HepG2 (cell line): ENCODE results near the gene TSSK6. TPM values are rescaled to one million over a fixed set of nuclear protein-coding genes. Genes with fewer than 3 reads are reported as not detected.

Source experiments
- ATAC-seq: fragments of 200-7000 bp; cut with Tn5 transposase; 3 replicates; pipeline ENCODE4 v1.9.1; 2020; ENCODE audit warnings: mild to moderate bottlenecking, moderate library complexity
- BruUV-seq: library from RNA; stranded (reverse); fragments of 400-500 nt; replicated peaks from 2 replicates; lab custom pipeline; 2021; lab: Mats Ljungman, UMichigan
- CTCF ChIA-PET: fragments of 300-600 bp; formaldehyde crosslinking; extraction: SDS; loops from one replicate; lab custom pipeline; 2021; ENCODE audit warnings: low total read pairs, inconsistent platforms, low intra/inter-chr PET ratio; lab: Yijun Ruan, JAX
- POLR2A ChIA-PET: fragments of 350-600 bp; sonication (Branson Sonifier 250); formaldehyde crosslinking; loops from one replicate; lab custom pipeline; 2020; ENCODE audit warnings: antibody characterized with exemption, inconsistent platforms; lab: Yijun Ruan, JAX
- DNase-seq: peaks from one replicate; pipeline ENCODE4 v3.0.0-alpha.2; 2015; ENCODE audit warnings: low spot score
- FAIRE-seq: peaks from 3 replicates; lab custom pipeline; 2011; peaks lifted over from hg19 to GRCh38; lab: Jason Lieb, UNC
- H2AFZ ChIP-seq: one replicate; pipeline ENCODE4 v1.6.1; 2011; ENCODE audit warnings: low read length, inconsistent platforms
- H3K27ac ChIP-seq: fragments of 300-600 bp; 3 replicates; pipeline ENCODE4 v1.8.0; 2011; ENCODE audit warnings: mixed run types, mild to moderate bottlenecking, mixed read lengths, low read length, inconsistent platforms; ENCODE audit not compliant: insufficient read depth; ENCODE audit errors: extremely low read length
- H3K27me3 ChIP-seq, 2 experiments: fragments of 200-600 bp in 1 of 2; 2 replicates in 1 of 2; 3 replicates in 1 of 2; pipeline versions ENCODE4 v1.6.0 to v1.8.0; 2011; ENCODE audit warnings: low read length in 2 of 2, mild to moderate bottlenecking in 2 of 2, moderate library complexity in 2 of 2, inconsistent platforms in 1 of 2; ENCODE audit not compliant: insufficient read depth in 2 of 2, control insufficient read depth in 1 of 2
- H3K36me3 ChIP-seq, 2 experiments: fragments of 200-600 bp in 1 of 2; replicated peaks in 1 of 2; 2 replicates in 1 of 2; 3 replicates in 1 of 2; pipeline versions ENCODE4 v1.5.1 to v1.8.0; 2011; ENCODE audit warnings: low read length in 2 of 2, inconsistent platforms in 1 of 2; ENCODE audit not compliant: insufficient read depth in 2 of 2, control insufficient read depth in 1 of 2
- H3K4me1 ChIP-seq: 2 replicates; pipeline ENCODE4 v1.5.1; 2012; ENCODE audit warnings: low read length, inconsistent platforms; ENCODE audit not compliant: insufficient read depth
- H3K4me2 ChIP-seq: 2 replicates; pipeline ENCODE4 v1.6.0; 2011; ENCODE audit warnings: low read depth, low read length, inconsistent platforms
- H3K4me3 ChIP-seq, 3 experiments: fragments of 200-600 bp in 1 of 3; sonication (generic), shearing (Covaris generic) in 1 of 3; replicated peaks in 1 of 3; 2 replicates each; pipeline ENCODE4 v1.5.1; 2011 to 2016; ENCODE audit warnings: low read length in 3 of 3, inconsistent platforms in 2 of 3, low read depth in 2 of 3, mild to moderate bottlenecking in 2 of 3, control low read depth in 1 of 3, mixed read lengths in 1 of 3; ENCODE audit not compliant: insufficient read depth in 1 of 3
- H3K79me2 ChIP-seq: one replicate; pipeline ENCODE4 v1.6.1; 2011; ENCODE audit warnings: low read length, inconsistent platforms; ENCODE audit not compliant: insufficient read depth
- H3K9ac ChIP-seq: 2 replicates; pipeline ENCODE4 v1.6.0; 2011; ENCODE audit warnings: mild to moderate bottlenecking, low read depth, low read length, inconsistent platforms; ENCODE audit not compliant: insufficient read depth
- H3K9me3 ChIP-seq: 2 replicates; pipeline ENCODE4 v1.5.1; 2012; ENCODE audit warnings: mild to moderate bottlenecking, low read length
- H4K20me1 ChIP-seq: 2 replicates; pipeline ENCODE4 v1.6.0; 2011; ENCODE audit warnings: inconsistent platforms, mild to moderate bottlenecking, low read length, moderate library complexity; ENCODE audit not compliant: insufficient read depth
- ELF1 ChIP-seq: sonication (generic); formaldehyde crosslinking; IDR thresholded peaks from 2 replicates; pipeline ENCODE4 v1.4.0; 2020; ENCODE audit warnings: missing genetic modification reagents
- FOSL2 ChIP-seq: sonication (generic); formaldehyde crosslinking; IDR thresholded peaks from 2 replicates; pipeline ENCODE4 v1.4.0; 2020; ENCODE audit warnings: missing genetic modification reagents
- FOXK2 ChIP-seq: fragments of 450-650 bp; IDR thresholded peaks from 2 replicates; pipeline ENCODE4 v1.6.1; 2016
- HINFP ChIP-seq: sonication (generic); formaldehyde crosslinking; IDR thresholded peaks from 2 replicates; pipeline ENCODE4 v1.4.0; 2020; ENCODE audit warnings: low read depth, mild to moderate bottlenecking, missing genetic modification reagents
- HMG20B ChIP-seq: conservative IDR thresholded peaks from 2 replicates; pipeline ENCODE4 v1.6.1; 2016; ENCODE audit warnings: missing genetic modification reagents, missing compliant biosample characterization
- KMT2B ChIP-seq: IDR thresholded peaks from 2 replicates; pipeline ENCODE4 v1.6.1; 2016; ENCODE audit warnings: missing genetic modification reagents, missing compliant biosample characterization
- NCOA2 ChIP-seq: sonication (generic); formaldehyde crosslinking; IDR thresholded peaks from 2 replicates; pipeline ENCODE4 v1.8.0; 2022; ENCODE audit warnings: inconsistent platforms
- NFIC ChIP-seq: IDR thresholded peaks from 2 replicates; pipeline ENCODE4 v1.6.1; 2012; ENCODE audit warnings: mild to moderate bottlenecking, low read length, inconsistent platforms
- NFKB2 ChIP-seq: sonication (generic); formaldehyde crosslinking; IDR thresholded peaks from 2 replicates; pipeline ENCODE4 v1.4.0; 2020; ENCODE audit warnings: missing genetic modification reagents, borderline replicate concordance
- NFRKB ChIP-seq: fragments of 450-650 bp; IDR thresholded peaks from 2 replicates; pipeline ENCODE4 v1.6.1; 2017
- RBM39 ChIP-seq: fragments of 200-400 bp; formaldehyde crosslinking; IDR thresholded peaks from one replicate; pipeline ENCODE4 v1.6.1; 2018; ENCODE audit warnings: antibody characterized with exemption, mild to moderate bottlenecking, low read depth, low read length; ENCODE audit not compliant: poor library complexity, severe bottlenecking
- ZBTB3 ChIP-seq: sonication (generic); formaldehyde crosslinking; IDR thresholded peaks from 2 replicates; pipeline ENCODE4 v1.4.0; 2020; ENCODE audit warnings: low read depth, mild to moderate bottlenecking, moderate library complexity, missing genetic modification reagents, borderline replicate concordance
- ZBTB7B ChIP-seq: sonication (generic); formaldehyde crosslinking; IDR thresholded peaks from 2 replicates; pipeline ENCODE4 v1.4.0; 2020; ENCODE audit warnings: missing genetic modification reagents
- ZC3H13 ChIP-seq: sonication (generic); formaldehyde crosslinking; IDR thresholded peaks from 2 replicates; pipeline ENCODE4 v1.8.1; 2023; ENCODE audit warnings: mild to moderate bottlenecking, missing genetic modification reagents, moderate library complexity
- ZFP36L1 ChIP-seq: sonication (generic); formaldehyde crosslinking; IDR thresholded peaks from 2 replicates; pipeline ENCODE4 v1.8.0; 2022; ENCODE audit warnings: mild to moderate bottlenecking, missing genetic modification reagents, moderate library complexity
- ZNF3 ChIP-seq: IDR thresholded peaks from 2 replicates; pipeline ENCODE4 v1.7.0; 2017; ENCODE audit warnings: inconsistent platforms
- ZNF546 ChIP-seq: sonication (generic); formaldehyde crosslinking; conservative IDR thresholded peaks from 2 replicates; pipeline ENCODE4 v1.8.1; 2023; ENCODE audit warnings: mild to moderate bottlenecking, missing genetic modification reagents
- ZNF558 ChIP-seq: sonication (generic); formaldehyde crosslinking; IDR thresholded peaks from 2 replicates; pipeline ENCODE4 v1.9.0; 2022; ENCODE audit warnings: mild to moderate bottlenecking, missing genetic modification reagents, borderline replicate concordance
- WGBS: methylation state at CpG from one replicate; pipeline ENCODE4 v1.1.6; 2017; ENCODE audit warnings: low lambda C conversion rate; 5-methylcytosine and 5-hydroxymethylcytosine counted together
- in situ Hi-C: cut with HindIII; loops from 2 replicates; pipeline ENCODE4 v1.10.0; 2017; ENCODE audit warnings: low pct_unique_long_range_greater_than_20kb; ENCODE audit not compliant: extremely low pct_ligation_motif_present
- intact Hi-C: fragments of 100-400 bp; cut with micrococcal nuclease; formaldehyde crosslinking; loops from one replicate; pipeline ENCODE4 v1.10.0; 2022; ENCODE audit not compliant: unreplicated experiment
- polyA plus RNA-seq, 8 experiments: library from polyadenylated mRNA; depleted of rRNA in 3 of 8; stranded (reverse) in 7 of 8; unstranded in 1 of 8; fragments of >200 nt; fragmentation: Illumina TruSeq in 4 of 8; extraction: Trizol in 4 of 8; gene quantifications; 2 replicates each; pipeline versions ENCODE4 v1.2.1 to v1.2.3, GENCODE V29; 2011 to 2016; ENCODE audit warnings: low read depth in 4 of 8, missing spikeins in 1 of 8, mixed read lengths in 1 of 8; ENCODE audit not compliant: insufficient read depth in 1 of 8
- total RNA-seq, 5 experiments: library from RNA; depleted of rRNA; stranded (reverse); fragments of >200 nt; fragmentation: Illumina TruSeq; extraction: Trizol; gene quantifications; 2 replicates each; pipeline ENCODE4 v1.2.3, GENCODE V29; 2016; ENCODE audit warnings: low read depth in 1 of 5
- TF ChIP-seq, protein P1 (sequence below): sonication (generic); formaldehyde crosslinking; IDR thresholded peaks from 2 replicates; pipeline ENCODE4 v1.4.0; 2020; ENCODE audit warnings: missing genetic modification reagents

Gene TSSK6
- total and polyA plus RNA-seq, 2 of the 13 experiments (the other 11 are each of a cell fraction or from before 2014, with no cell fraction given), result 0.71 to 1.2 TPM

- TF ChIP-seq ZC3H13 (CRISPR knock-in tag) (peak; percentile 76; the same call in 1 of the 2 replicates), NCOA2 (no peak), FOSL2 (no peak), HMG20B (CRISPR knock-in tag) (no peak)
Observed at GRCh38 chr19:19514215-19514657, 1.1 kb downstream of the TSSK6 start (continued).

GRCh38 chr19:19513682-19514081 is 1.7 kb downstream of the TSSK6 start:
- no peak overlapping the region for H3K27ac ChIP-seq
- H3K9ac ChIP-seq, result no peak overlapping the region
- H3K4me2 ChIP-seq, result no peak overlapping the region
- H3K4me1 ChIP-seq, result peaks cover 17% of the 10 kb centered on the region
- no peaks in the 10 kb centered on the region for H4K20me1 ChIP-seq
- FAIRE-seq (no peak), DNase-seq (no peak), ATAC-seq (no peak)
- POLR2A ChIA-PET, result no interaction called here
- WGBS, result 97% methylated on average over 17 of the region's 17 CpGs
- H3K9me3 ChIP-seq, result no peaks in the 10 kb centered on the region
- in situ Hi-C loops, result no loop called here
- H3K27me3 ChIP-seq, result no peaks in the 10 kb centered on the region; a peak in 1 of 5 replicates
- CTCF ChIA-PET, result no interaction called here
- H3K4me3 ChIP-seq, result no peak overlapping the region
- H3K36me3 ChIP-seq, result no peaks in the 10 kb centered on the region
- H3K79me2 ChIP-seq, result peaks cover 17% of the 10 kb centered on the region
- intact Hi-C loops, result no loop called here
- no peak overlapping the region for H2AFZ ChIP-seq
- no TSS peak for BruUV-seq
- TF ChIP-seq, protein P1, sequence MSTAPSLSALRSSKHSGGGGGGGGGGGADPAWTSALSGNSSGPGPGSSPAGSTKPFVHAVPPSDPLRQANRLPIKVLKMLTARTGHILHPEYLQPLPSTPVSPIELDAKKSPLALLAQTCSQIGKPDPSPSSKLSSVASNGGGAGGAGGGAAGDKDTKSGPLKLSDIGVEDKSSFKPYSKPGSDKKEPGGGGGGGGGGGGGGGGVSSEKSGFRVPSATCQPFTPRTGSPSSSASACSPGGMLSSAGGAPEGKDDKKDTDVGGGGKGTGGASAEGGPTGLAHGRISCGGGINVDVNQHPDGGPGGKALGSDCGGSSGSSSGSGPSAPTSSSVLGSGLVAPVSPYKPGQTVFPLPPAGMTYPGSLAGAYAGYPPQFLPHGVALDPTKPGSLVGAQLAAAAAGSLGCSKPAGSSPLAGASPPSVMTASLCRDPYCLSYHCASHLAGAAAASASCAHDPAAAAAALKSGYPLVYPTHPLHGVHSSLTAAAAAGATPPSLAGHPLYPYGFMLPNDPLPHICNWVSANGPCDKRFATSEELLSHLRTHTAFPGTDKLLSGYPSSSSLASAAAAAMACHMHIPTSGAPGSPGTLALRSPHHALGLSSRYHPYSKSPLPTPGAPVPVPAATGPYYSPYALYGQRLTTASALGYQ (CRISPR knock-in tag), result no peak
- TF ChIP-seq KMT2B (CRISPR knock-in tag) (no peak), ZNF558 (CRISPR knock-in tag) (no peak), ZBTB3 (no peak), HINFP (CRISPR knock-in tag) (no peak), ZBTB7B (CRISPR knock-in tag) (no peak), FOXK2 (no peak), NFIC (no peak), RBM39 (no peak), ZNF546 (CRISPR knock-in tag) (no peak), ELF1 (CRISPR knock-in tag) (no peak), ZNF3 (CRISPR knock-in tag) (no peak), NFRKB (no peak), ZFP36L1 (CRISPR knock-in tag) (no peak), NFKB2 (CRISPR knock-in tag) (no peak)
